ENCODE data around the gene KRT33A.

KRT33A gene

GRCh38 chr17:41343029-41343428, 7.6 kb downstream of the KRT33A start:
- TF ChIP-seq GATA3 (IDR thresholded peaks at IDR 0.05; ENCODE audit: low read depth, low read length), result no peak

DNA sequence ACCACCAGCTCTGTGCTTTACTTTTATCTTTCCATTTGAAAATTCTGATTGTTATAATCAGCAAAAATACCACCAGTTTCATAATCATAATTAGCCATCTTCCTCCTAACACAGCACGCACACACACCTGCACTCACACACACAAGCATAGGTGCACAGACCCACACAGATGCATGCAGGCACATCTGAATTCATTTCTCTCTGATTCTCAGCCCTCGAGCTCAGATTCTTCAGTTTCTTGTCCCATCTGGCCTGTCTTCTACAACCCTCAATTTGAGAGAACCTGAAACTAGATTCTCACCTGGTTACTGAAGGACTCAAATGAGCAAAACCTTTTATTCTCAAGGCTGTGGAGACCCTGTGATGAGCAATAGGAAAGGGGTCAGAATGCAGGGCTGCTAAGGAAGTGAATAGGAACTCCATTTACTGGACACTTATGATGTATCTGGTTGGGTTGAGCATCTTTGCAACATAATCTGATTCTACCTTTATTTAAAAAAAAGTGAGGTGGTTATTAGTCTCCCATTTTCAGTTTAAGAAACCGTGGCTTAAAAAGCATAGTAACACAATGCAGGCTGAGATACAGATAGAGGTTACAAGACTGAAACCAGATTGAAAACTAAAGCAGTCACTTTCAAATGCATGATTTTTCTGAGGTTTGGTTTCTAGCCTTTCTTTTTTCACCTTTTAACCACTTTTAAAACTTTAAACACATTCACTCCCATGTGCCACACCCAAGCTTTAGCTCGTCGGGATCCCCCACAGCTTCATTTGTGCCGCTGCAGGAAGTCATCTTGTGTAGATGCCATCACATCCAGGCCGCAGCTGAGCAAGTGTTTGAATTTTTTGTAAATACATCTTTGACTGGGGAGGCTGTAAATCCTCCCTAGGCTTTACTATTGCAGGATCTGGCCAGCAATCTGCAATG, 9.4 kb downstream of the KRT33A start:
- no peak for TF ChIP-seq GATA2 (IDR thresholded peaks at IDR 0.05; ENCODE audit: low read depth, low read length)
- no peak for TF ChIP-seq GATA3 (IDR thresholded peaks at IDR 0.05; ENCODE audit: low read depth, low read length)

- no peak for TF ChIP-seq GATA3 (IDR thresholded peaks at IDR 0.05; ENCODE audit: low read depth, low read length)
- no peak for TF ChIP-seq GATA2 (IDR thresholded peaks at IDR 0.05; ENCODE audit: low read depth, low read length)
These were observed 10.1 kb downstream of the KRT33A start for GRCh38 chr17:41340494-41340893.

DNA sequence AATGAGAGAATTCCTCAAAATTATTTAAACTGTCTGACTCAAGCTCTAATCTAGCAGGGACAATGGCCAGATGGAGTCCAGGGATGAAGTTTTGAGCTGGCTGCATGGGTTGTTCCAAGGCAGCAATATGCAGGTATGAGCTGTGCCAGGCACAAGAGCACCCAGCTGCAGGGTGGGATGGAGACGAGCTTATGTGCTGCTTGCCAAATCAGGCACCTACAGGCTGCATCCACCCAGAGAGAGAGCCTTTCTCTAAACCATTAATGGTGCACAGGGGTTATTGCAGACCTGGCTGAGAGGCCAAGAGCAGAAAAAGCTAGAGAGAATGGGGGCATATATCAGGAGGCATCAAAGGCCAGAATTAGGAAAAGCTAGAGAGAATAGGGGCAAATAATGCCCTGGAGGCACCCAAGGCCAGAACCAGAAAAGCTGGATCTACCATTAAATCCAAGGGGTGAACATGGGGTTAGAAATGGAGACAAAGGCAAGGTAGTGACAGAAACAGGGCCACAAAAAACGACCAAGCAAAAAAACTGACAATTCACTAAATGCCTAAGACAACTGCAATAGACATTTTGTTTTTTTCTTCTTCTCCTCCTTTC, 11.0 kb downstream of the KRT33A start:
- no peak for TF ChIP-seq GATA2 (IDR thresholded peaks at IDR 0.05; ENCODE audit: low read depth, low read length)

GRCh38 chr17:41338961-41339485, 11.6 kb downstream of the KRT33A start:
- no peak for TF ChIP-seq GATA3 (IDR thresholded peaks at IDR 0.05; ENCODE audit: low read depth, low read length)
- no peak for TF ChIP-seq GATA2 (IDR thresholded peaks at IDR 0.05; ENCODE audit: low read depth, low read length)

- TF ChIP-seq GATA2 (IDR thresholded peaks at IDR 0.05; ENCODE audit: low read depth, low read length) (no peak), GATA3 (IDR thresholded peaks at IDR 0.05; ENCODE audit: low read depth, low read length) (no peak)
These were observed 14.9 kb downstream of the KRT33A start for GRCh38 chr17:41335747-41336146.

DNA sequence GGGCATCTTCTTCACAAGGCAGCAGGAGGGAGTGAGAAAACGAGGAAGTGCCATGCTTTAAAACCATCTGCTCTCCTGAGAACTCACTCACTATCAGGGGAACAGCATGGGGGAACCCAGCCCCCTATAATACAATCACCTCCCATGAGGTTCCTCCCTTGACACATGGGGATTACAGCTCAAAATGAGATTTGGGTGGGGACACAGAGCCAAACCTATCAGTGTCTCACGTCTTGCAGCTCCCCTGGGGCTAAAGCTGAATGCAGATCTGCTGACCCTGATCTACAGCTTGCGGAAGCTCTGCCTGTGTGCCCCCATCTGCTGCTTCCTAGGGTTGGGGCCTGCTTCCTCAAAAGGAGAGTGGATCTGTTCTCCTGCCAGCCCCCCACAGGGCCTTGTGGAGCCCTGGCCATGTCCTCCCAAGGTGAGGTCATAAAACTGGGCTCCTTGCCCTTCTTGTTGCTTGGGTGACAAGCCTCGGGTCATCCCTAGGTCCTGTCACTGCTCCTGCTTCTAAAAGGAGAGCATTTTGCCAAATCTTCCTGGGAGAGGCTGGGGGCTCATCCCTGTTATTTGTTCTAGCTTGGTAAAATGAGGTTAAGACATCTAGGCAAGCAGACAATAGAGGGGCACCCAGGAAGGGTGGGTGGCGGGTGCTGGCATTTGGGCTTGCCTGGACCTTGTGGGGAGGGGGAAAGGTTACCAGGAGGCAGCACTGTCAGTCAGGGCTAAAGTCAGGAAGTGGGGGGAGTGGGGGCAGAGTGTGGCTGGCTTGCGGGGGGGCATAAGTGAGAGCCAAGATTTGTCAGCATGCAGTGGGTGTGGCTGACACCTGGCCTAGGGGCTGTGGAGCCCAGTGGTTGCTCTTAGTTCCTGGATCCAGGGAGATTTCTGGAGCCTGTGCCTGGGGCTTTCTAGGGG, 16.0 kb downstream of the KRT33A start:
- TF ChIP-seq GATA3 (IDR thresholded peaks at IDR 0.05; ENCODE audit: low read depth, low read length) (no peak), GATA2 (IDR thresholded peaks at IDR 0.05; ENCODE audit: low read depth, low read length) (no peak)

DNA sequence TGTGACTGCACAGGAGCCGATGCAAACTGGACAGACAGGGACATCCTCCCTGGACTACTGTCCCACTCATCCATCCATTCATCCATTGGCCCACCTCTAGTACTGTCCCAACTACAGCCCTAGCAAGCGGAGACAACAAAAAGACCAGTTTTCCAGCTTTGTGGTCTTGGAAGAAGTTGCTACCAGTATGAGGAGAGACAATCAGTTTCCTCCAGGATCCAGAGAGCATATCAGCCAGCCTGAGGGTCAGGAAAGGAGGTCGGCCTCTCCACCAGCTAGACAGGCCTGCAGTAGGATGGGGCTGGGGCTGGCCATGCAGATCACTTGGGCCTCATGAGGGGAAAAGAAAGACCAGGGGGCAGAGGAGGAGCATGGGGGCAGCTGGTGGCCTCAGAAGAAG, 16.8 kb downstream of the KRT33A start:
- TF ChIP-seq GATA3 (IDR thresholded peaks at IDR 0.05; ENCODE audit: low read depth, low read length) (no peak), GATA2 (IDR thresholded peaks at IDR 0.05; ENCODE audit: low read depth, low read length) (no peak)

- no peak for TF ChIP-seq GATA2 (IDR thresholded peaks at IDR 0.05; ENCODE audit: low read depth, low read length)
- no peak for TF ChIP-seq GATA3 (IDR thresholded peaks at IDR 0.05; ENCODE audit: low read depth, low read length)
These were observed 17.5 kb downstream of the KRT33A start for GRCh38 chr17:41333098-41333497.

DNA sequence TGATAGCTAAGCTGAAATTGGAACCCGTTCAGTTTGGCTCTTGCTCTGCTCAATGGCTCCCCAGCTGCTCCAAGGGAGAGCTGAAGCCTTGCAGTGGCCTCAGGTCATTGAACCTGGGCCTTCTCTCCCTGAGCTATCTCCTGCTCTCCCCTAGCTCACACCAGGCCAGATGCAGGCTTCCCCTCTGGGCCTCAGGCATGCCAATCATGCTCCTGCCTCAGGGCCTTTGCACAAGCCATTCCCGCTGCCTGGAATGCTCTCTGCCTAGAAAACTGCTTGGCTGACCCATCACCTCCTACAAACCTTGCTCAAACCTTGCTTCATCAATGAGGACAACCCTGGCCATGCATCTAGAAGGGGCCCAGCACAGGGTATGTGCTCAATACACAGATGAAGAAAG, 18.4 kb downstream of the KRT33A start:
- TF ChIP-seq GATA3 (IDR thresholded peaks at IDR 0.05; ENCODE audit: low read depth, low read length), result no peak
- TF ChIP-seq GATA2 (IDR thresholded peaks at IDR 0.05; ENCODE audit: low read depth, low read length), result no peak

- TF ChIP-seq GATA3 (IDR thresholded peaks at IDR 0.05; ENCODE audit: low read depth, low read length), result no peak
- no peak for TF ChIP-seq GATA2 (IDR thresholded peaks at IDR 0.05; ENCODE audit: low read depth, low read length)
These were observed 19.0 kb downstream of the KRT33A start for GRCh38 chr17:41331606-41332005.

GRCh38 chr17:41329279-41329948, 21.2 kb downstream of the KRT33A start:
- TF ChIP-seq GATA2 (IDR thresholded peaks at IDR 0.05; ENCODE audit: low read depth, low read length) (no peak), GATA3 (IDR thresholded peaks at IDR 0.05; ENCODE audit: low read depth, low read length) (no peak)

GRCh38 chr17:41328207-41328606, 22.4 kb downstream of the KRT33A start:
- TF ChIP-seq GATA3 (IDR thresholded peaks at IDR 0.05; ENCODE audit: low read depth, low read length) (no peak), GATA2 (IDR thresholded peaks at IDR 0.05; ENCODE audit: low read depth, low read length) (no peak)
